Stomach (tissue), 4 donors: Measurements from ENCODE around the gene PRSS22.

Experiments used
- CTCF ChIP-seq, 7 experiments: fragments of 450-650 bp in 4 of 7; fragments of 200-600 bp in 3 of 7; sonication (generic) in 3 of 7; IDR thresholded peaks; one replicate each; pipeline ENCODE4 v1.5.1; 2016 to 2019; ENCODE audit warnings: antibody characterized with exemption in 7 of 7, control low read depth in 2 of 7, mild to moderate bottlenecking in 1 of 7
- EP300 ChIP-seq: sonication (generic); formaldehyde crosslinking; IDR thresholded peaks from one replicate; pipeline ENCODE4 v1.6.1; 2017; ENCODE audit warnings: antibody characterized with exemption
- POLR2A ChIP-seq, 4 donors: fragments of 450-650 bp; IDR thresholded peaks; one replicate each; pipeline ENCODE4 v1.6.1; 2016; ENCODE audit warnings: antibody characterized with exemption in 4 of 4, control low read depth in 2 of 4, mild to moderate bottlenecking in 1 of 4, moderate library complexity in 1 of 4
- POLR2AphosphoS5 ChIP-seq, 3 donors: sonication (generic); formaldehyde crosslinking; IDR thresholded peaks; one replicate each; pipeline ENCODE4 v1.6.1; 2016; ENCODE audit warnings: antibody characterized with exemption in 3 of 3

- TF ChIP-seq CTCF (IDR thresholded peaks at IDR 0.05) (no peak), POLR2AphosphoS5 (IDR thresholded peaks at IDR 0.05) (no peak), POLR2A (IDR thresholded peaks at IDR 0.05) (no peak), EP300 (no peak)
Observed at GRCh38 chr16:2905988-2906387, 48.0 kb upstream of the PRSS22 start.
